HCT116 (cell line): Measurements from ENCODE around the gene KATNBL1. TPM values are rescaled to one million over a fixed set of nuclear protein-coding genes. Genes with fewer than 3 reads are reported as not detected.
A peak's percentile ranks its signal among the peaks of the same experiment; 100 is the strongest.

Experiments
- ATAC-seq: fragments of 200-7000 bp; cut with Tn5 transposase; 2 replicates; pipeline ENCODE4 v1.9.1; 2020; ENCODE audit warnings: mild to moderate bottlenecking, moderate library complexity
- BruUV-seq: library from RNA; stranded (reverse); fragments of 400-500 nt; replicated peaks from 2 replicates; lab custom pipeline; 2021; lab: Mats Ljungman, UMichigan
- CTCF ChIA-PET: fragments of 300-600 bp; sonication (Branson Sonifier 250); formaldehyde crosslinking; loops from one replicate; lab custom pipeline; 2021; ENCODE audit warnings: antibody characterized with exemption; lab: Charles Lee
- POLR2A ChIA-PET: fragments of 300-600, 350-600 bp; sonication (Branson Sonifier 250); formaldehyde crosslinking; loops from one replicate; lab custom pipeline; 2021; ENCODE audit warnings: antibody characterized with exemption; lab: Charles Lee
- RAD21 ChIA-PET, 2 experiments: fragments of 300-600 bp; sonication (Branson Sonifier 250); formaldehyde crosslinking; loops; one replicate each; lab custom pipeline; 2023; ENCODE audit warnings: low total read pairs in 2 of 2; ENCODE audit not compliant: uncharacterized antibody in 2 of 2, unreplicated experiment in 2 of 2, low non-redundant PET in 1 of 2; lab: Charles Lee
- DNase-seq: peaks from one replicate; pipeline ENCODE4 v3.0.0-alpha.2; 2010; ENCODE audit warnings: low read depth, low spot score
- H2AFZ ChIP-seq: fragments of 200-600 bp; shearing (Covaris generic), sonication (generic); 2 replicates; pipeline ENCODE4 v1.6.1; 2017; ENCODE audit warnings: low read depth, mixed run types, mixed read lengths, antibody characterized with exemption, low read length; ENCODE audit not compliant: poor library complexity, severe bottlenecking
- H3K27ac ChIP-seq: 2 replicates; pipeline ENCODE4 v1.5.1; 2012; ENCODE audit warnings: low read depth, low read length
- H3K27me3 ChIP-seq: fragments of 200-600 bp; sonication (generic); 2 replicates; pipeline ENCODE4 v1.6.1; 2016; ENCODE audit warnings: mixed run types, low read length, mixed read lengths; ENCODE audit not compliant: insufficient read depth
- H3K36me3 ChIP-seq, 2 experiments: fragments of 200-500 bp in 1 of 2; fragments of 200-600 bp in 1 of 2; sonication (Bioruptor generic) in 1 of 2; sonication (generic) in 1 of 2; 2 replicates each; pipeline versions ENCODE4 v1.5.1 to v1.6.1; 2014 to 2016; ENCODE audit warnings: low read length in 2 of 2, inconsistent platforms in 1 of 2, mixed read lengths in 1 of 2, mixed run types in 1 of 2; ENCODE audit not compliant: insufficient read depth in 2 of 2, control insufficient read depth in 1 of 2
- H3K4me1 ChIP-seq, 2 experiments: fragments of 200-600 bp in 1 of 2; sonication (generic) in 1 of 2; 2 replicates each; pipeline versions ENCODE4 v1.5.1 to v1.6.1; 2012 to 2017; ENCODE audit warnings: low read length in 2 of 2, inconsistent platforms in 1 of 2, mild to moderate bottlenecking in 1 of 2, mixed read lengths in 1 of 2, mixed run types in 1 of 2, moderate library complexity in 1 of 2; ENCODE audit not compliant: insufficient read depth in 2 of 2, control insufficient read depth in 1 of 2
- H3K4me2 ChIP-seq: fragments of 200-600 bp; sonication (generic); 2 replicates; pipeline ENCODE4 v1.6.1; 2017; ENCODE audit warnings: mixed run types, low read length, mixed read lengths
- H3K4me3 ChIP-seq, 2 experiments: fragments of 200-600 bp in 1 of 2; sonication (generic) in 1 of 2; replicated peaks in 1 of 2; 2 replicates each; pipeline ENCODE4 v1.5.1; 2011 to 2016; ENCODE audit warnings: low read length in 2 of 2, control low read depth in 1 of 2, low read depth in 1 of 2, mild to moderate bottlenecking in 1 of 2, mixed read lengths in 1 of 2, mixed run types in 1 of 2
- H3K79me2 ChIP-seq: fragments of 200-600 bp; sonication (generic); 2 replicates; pipeline ENCODE4 v1.6.1; 2017; ENCODE audit warnings: mild to moderate bottlenecking, mixed run types, low read length, moderate library complexity, mixed read lengths; ENCODE audit not compliant: insufficient read depth
- H3K9ac ChIP-seq: fragments of 200-600 bp; sonication (generic); 2 replicates; pipeline ENCODE4 v1.6.1; 2016; ENCODE audit warnings: low read length, mixed read lengths
- H3K9me2 ChIP-seq: fragments of 200-600 bp; sonication (generic), shearing (Covaris generic); 2 replicates; pipeline ENCODE4 v1.6.1; 2017; ENCODE audit warnings: mixed run types, mild to moderate bottlenecking, moderate library complexity; ENCODE audit not compliant: insufficient read depth
- H3K9me3 ChIP-seq, 2 experiments: fragments of 200-500 bp in 1 of 2; fragments of 200-600 bp in 1 of 2; sonication (Bioruptor generic) in 1 of 2; sonication (generic) in 1 of 2; 2 replicates each; pipeline ENCODE4 v1.6.1; 2014 to 2017; ENCODE audit warnings: low read length in 2 of 2, mixed read lengths in 2 of 2, inconsistent platforms in 1 of 2, low read depth in 1 of 2, mild to moderate bottlenecking in 1 of 2, mixed run types in 1 of 2, moderate library complexity in 1 of 2; ENCODE audit not compliant: control insufficient read depth in 1 of 2, insufficient read depth in 1 of 2
- H4K20me1 ChIP-seq: fragments of 200-600 bp; sonication (generic), shearing (Covaris generic); 2 replicates; pipeline ENCODE4 v1.6.1; 2017; ENCODE audit warnings: mixed run types, mild to moderate bottlenecking, moderate library complexity; ENCODE audit not compliant: insufficient read depth
- CBX3 ChIP-seq: IDR thresholded peaks from 2 replicates; pipeline ENCODE4 v1.6.1; 2012; ENCODE audit warnings: low read depth
- EGR1 ChIP-seq: IDR thresholded peaks from 2 replicates; pipeline ENCODE4 v1.6.1; 2012; ENCODE audit warnings: low read depth
- EZH2 ChIP-seq: fragments of 200-600 bp; sonication (generic); IDR thresholded peaks from 2 replicates; pipeline ENCODE4 v1.6.1; 2017; ENCODE audit warnings: antibody characterized with exemption, mixed run types
- EZH2phosphoT487 ChIP-seq: fragments of 200-600 bp; IDR thresholded peaks from 2 replicates; pipeline ENCODE4 v1.6.1; 2018; ENCODE audit warnings: antibody characterized with exemption, borderline replicate concordance
- FOSL1 ChIP-seq: IDR thresholded peaks from 2 replicates; pipeline ENCODE4 v1.6.1; 2012; ENCODE audit warnings: low read depth
- JUND ChIP-seq: IDR thresholded peaks from 2 replicates; pipeline ENCODE4 v1.6.1; 2012
- POLR2A ChIP-seq: IDR thresholded peaks from 2 replicates; pipeline ENCODE4 v1.7.0; 2011; ENCODE audit warnings: borderline replicate concordance; ENCODE audit not compliant: insufficient read depth, insufficient read length; ENCODE audit errors: extremely low read depth
- RAD21 ChIP-seq: IDR thresholded peaks from 2 replicates; pipeline ENCODE4 v1.6.1; 2012; ENCODE audit warnings: low read depth, mild to moderate bottlenecking
- SIN3A ChIP-seq: IDR thresholded peaks from 2 replicates; pipeline ENCODE4 v1.6.1; 2012; ENCODE audit warnings: low read depth
- SP1 ChIP-seq: IDR thresholded peaks from 2 replicates; pipeline ENCODE4 v1.6.1; 2012; ENCODE audit warnings: low read depth
- SRF ChIP-seq: IDR thresholded peaks from 2 replicates; pipeline ENCODE4 v1.6.1; 2012; ENCODE audit warnings: low read depth
- TCF7L2 ChIP-seq: IDR thresholded peaks from 2 replicates; pipeline ENCODE4 v1.7.0; 2011; ENCODE audit warnings: borderline replicate concordance, inconsistent platforms; ENCODE audit not compliant: insufficient read depth, insufficient read length; ENCODE audit errors: extremely low read depth
- YY1 ChIP-seq: IDR thresholded peaks from 2 replicates; pipeline ENCODE4 v1.6.1; 2011; ENCODE audit warnings: low read length, low read depth, moderate library complexity, mild to moderate bottlenecking; ENCODE audit not compliant: insufficient replicate concordance; ENCODE audit errors: extremely low read depth
- ZFX ChIP-seq: fragments of 450-650 bp; IDR thresholded peaks from 2 replicates; pipeline ENCODE4 v1.6.1; 2017
- intact Hi-C: fragments of 100-400 bp; cut with micrococcal nuclease; formaldehyde crosslinking; loops from 2 replicates; pipeline ENCODE4 v1.10.0; 2022
- total RNA-seq: library from RNA; stranded (reverse); gene quantifications from one replicate; pipeline ENCODE4 v1.2.1, GENCODE V29; 2021; ENCODE audit not compliant: unreplicated experiment
- TF ChIP-seq, protein P1 (sequence below): IDR thresholded peaks from 2 replicates; pipeline ENCODE4 v1.6.1; 2011; ENCODE audit warnings: mild to moderate bottlenecking, low read length, moderate library complexity; ENCODE audit not compliant: insufficient replicate concordance; ENCODE audit errors: extremely low read depth
- TF ChIP-seq, protein P2 (sequence below), 3 experiments: fragments of 200-600 bp in 1 of 3; sonication (generic) in 1 of 3; IDR thresholded peaks in 2 of 3; conservative IDR thresholded peaks in 1 of 3; 2 replicates each; pipeline ENCODE4 v1.5.1; 2012 to 2017; ENCODE audit warnings: low read depth in 2 of 3, low read length in 2 of 3, antibody characterized with exemption in 1 of 3, borderline replicate concordance in 1 of 3, control low read depth in 1 of 3, mild to moderate bottlenecking in 1 of 3, mixed read lengths in 1 of 3, mixed run types in 1 of 3, moderate library complexity in 1 of 3; ENCODE audit not compliant: insufficient read depth in 1 of 3

The KATNBL1 gene
- total RNA-seq, 1 experiment from 2014 or later = 40.5 TPM

DNA sequence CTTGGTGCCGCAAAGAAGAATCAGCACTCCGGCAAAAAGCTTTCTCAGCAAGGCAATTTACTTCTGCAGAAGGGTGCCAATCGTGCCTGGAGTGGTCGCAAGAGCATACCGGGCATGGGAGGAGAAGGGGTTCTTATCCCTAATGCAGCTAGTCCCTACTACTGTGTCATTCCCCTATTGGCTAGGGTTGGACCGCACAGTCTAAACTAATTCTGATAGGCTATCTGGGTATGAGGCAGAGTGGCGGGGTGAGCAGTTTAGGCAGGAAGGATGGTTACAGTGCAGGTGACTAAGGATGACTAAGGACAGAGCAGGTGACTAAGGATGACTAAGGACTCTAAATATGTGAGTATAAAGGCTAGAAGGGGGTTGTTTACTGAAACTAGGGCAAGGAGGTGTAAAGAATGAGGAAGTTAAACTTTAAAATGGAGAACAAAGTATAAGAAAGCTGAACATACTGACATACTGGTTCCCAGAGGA lies 55.1 kb downstream of the KATNBL1 start:
- Histone ChIP-seq H3K9me3 (peaks cover 8 to 30% of the 10 kb centered on the region in 2 experiments), H4K20me1 (no peaks in the 10 kb centered on the region), H3K36me3 (peaks cover 14 to 62% of the 10 kb centered on the region in 2 experiments), H3K79me2 (no peaks in the 10 kb centered on the region), H3K27ac (peak overlapping the region; percentile 55; the same call in 1 of the 2 replicates), H3K4me1 (peaks cover 0 to 23% of the 10 kb centered on the region in 2 experiments; a peak in 3 of 4 replicates), H3K4me2 (peak overlapping the region; percentile 54), H3K27me3 (no peaks in the 10 kb centered on the region), H3K9ac (no peak overlapping the region), H3K9me2 (no peaks in the 10 kb centered on the region), H2AFZ (no peak overlapping the region), H3K4me3 (no peak overlapping the region; a peak in 1 of 4 replicates)
- ChIA-PET RAD21 (no interaction called here), POLR2A (no interaction called here), CTCF (no interaction called here)
- BruUV-seq = no TSS peak
- TF ChIP-seq EGR1 (no peak), CBX3 (peak; percentile 99), ZFX (no peak), JUND (peak; percentile 68; the same call in 1 of the 2 replicates), FOSL1 (peak; percentile 87), SP1 (peak; percentile 64), EZH2 (no peak)
- DNase-seq (peak; percentile 72), ATAC-seq (peak; percentile 96)
- intact Hi-C loops = no loop called here

DNA sequence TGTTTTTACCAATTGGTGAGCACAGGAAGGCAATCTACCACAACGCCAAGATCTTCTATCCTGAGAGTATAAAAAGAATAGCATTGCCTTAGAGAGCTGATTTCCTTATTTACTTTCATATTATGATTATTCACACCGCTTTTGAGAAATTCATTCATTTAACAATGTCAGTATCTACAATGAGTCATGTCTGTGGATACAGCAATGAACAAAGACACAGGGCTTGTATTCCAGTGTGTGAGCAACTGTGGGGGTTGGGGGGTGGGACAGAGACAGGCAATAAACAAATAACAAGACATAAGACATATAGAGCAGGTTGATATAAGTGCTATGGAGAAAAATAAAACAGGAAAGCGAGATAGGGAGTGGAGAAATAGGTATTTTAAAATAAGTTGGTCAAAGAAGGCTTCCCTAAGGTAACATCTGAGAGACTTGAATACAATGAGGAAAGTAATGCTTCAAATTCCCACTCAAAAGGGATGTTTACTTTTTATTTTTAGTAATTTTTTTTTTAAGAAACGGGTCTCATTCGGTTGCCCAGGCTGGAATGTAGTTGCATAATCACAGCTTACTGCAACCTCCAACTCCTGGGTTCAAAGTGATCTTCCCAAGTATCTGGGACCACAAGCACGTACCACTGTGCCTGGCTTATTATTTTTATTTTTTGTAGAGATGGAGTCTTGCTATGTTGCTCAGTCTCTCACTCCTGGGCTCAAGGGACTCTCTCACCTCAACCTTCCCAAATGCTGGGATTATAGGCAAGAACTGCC lies 62.3 kb downstream of the KATNBL1 start:
- POLR2A ChIA-PET = no interaction called here
- Histone ChIP-seq H3K4me2 (no peak overlapping the region), H3K9ac (no peak overlapping the region), H3K79me2 (no peaks in the 10 kb centered on the region), H3K9me3 (no peaks in the 10 kb centered on the region), H3K27ac (no peak overlapping the region), H4K20me1 (no peaks in the 10 kb centered on the region), H3K36me3 (peaks cover 23 to 27% of the 10 kb centered on the region in 2 experiments), H3K4me3 (no peak overlapping the region), H3K27me3 (no peaks in the 10 kb centered on the region), H2AFZ (no peak overlapping the region), H3K9me2 (no peaks in the 10 kb centered on the region), H3K4me1 (no peaks in the 10 kb centered on the region)
- intact Hi-C loops = no loop called here
- DNase-seq (no peak), ATAC-seq (no peak)
- BruUV-seq = no TSS peak
- CTCF ChIA-PET = no interaction called here
- RAD21 ChIA-PET = no interaction called here
- TF ChIP-seq FOSL1 (no peak), TCF7L2 (no peak), SIN3A (no peak), EZH2phosphoT487 (no peak), POLR2A (no peak), RAD21 (no peak), YY1 (no peak), SRF (no peak), EGR1 (no peak)
- TF ChIP-seq, protein P1, sequence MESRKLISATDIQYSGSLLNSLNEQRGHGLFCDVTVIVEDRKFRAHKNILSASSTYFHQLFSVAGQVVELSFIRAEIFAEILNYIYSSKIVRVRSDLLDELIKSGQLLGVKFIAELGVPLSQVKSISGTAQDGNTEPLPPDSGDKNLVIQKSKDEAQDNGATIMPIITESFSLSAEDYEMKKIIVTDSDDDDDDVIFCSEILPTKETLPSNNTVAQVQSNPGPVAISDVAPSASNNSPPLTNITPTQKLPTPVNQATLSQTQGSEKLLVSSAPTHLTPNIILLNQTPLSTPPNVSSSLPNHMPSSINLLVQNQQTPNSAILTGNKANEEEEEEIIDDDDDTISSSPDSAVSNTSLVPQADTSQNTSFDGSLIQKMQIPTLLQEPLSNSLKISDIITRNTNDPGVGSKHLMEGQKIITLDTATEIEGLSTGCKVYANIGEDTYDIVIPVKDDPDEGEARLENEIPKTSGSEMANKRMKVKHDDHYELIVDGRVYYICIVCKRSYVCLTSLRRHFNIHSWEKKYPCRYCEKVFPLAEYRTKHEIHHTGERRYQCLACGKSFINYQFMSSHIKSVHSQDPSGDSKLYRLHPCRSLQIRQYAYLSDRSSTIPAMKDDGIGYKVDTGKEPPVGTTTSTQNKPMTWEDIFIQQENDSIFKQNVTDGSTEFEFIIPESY = no peak
- TF ChIP-seq, protein P2, sequence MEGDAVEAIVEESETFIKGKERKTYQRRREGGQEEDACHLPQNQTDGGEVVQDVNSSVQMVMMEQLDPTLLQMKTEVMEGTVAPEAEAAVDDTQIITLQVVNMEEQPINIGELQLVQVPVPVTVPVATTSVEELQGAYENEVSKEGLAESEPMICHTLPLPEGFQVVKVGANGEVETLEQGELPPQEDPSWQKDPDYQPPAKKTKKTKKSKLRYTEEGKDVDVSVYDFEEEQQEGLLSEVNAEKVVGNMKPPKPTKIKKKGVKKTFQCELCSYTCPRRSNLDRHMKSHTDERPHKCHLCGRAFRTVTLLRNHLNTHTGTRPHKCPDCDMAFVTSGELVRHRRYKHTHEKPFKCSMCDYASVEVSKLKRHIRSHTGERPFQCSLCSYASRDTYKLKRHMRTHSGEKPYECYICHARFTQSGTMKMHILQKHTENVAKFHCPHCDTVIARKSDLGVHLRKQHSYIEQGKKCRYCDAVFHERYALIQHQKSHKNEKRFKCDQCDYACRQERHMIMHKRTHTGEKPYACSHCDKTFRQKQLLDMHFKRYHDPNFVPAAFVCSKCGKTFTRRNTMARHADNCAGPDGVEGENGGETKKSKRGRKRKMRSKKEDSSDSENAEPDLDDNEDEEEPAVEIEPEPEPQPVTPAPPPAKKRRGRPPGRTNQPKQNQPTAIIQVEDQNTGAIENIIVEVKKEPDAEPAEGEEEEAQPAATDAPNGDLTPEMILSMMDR (IDR thresholded peaks at IDR 0.05 in 2 of 3, conservative IDR thresholded peaks at IDR 0.05 in 1 of 3; ENCODE audit: borderline replicate concordance in 1 of 3, insufficient read depth in 1 of 3, low read depth in 2 of 3, low read length in 2 of 3) = no peak
